Measurements from ENCODE around the gene FN3KRP. TPM values are rescaled to one million over a fixed set of nuclear protein-coding genes. Genes with fewer than 3 reads are reported as not detected.

The FN3KRP gene
- total RNA-seq, 4 donors from 2014 or later = 16.3 to 39.6 (median 26.8) TPM

DNA sequence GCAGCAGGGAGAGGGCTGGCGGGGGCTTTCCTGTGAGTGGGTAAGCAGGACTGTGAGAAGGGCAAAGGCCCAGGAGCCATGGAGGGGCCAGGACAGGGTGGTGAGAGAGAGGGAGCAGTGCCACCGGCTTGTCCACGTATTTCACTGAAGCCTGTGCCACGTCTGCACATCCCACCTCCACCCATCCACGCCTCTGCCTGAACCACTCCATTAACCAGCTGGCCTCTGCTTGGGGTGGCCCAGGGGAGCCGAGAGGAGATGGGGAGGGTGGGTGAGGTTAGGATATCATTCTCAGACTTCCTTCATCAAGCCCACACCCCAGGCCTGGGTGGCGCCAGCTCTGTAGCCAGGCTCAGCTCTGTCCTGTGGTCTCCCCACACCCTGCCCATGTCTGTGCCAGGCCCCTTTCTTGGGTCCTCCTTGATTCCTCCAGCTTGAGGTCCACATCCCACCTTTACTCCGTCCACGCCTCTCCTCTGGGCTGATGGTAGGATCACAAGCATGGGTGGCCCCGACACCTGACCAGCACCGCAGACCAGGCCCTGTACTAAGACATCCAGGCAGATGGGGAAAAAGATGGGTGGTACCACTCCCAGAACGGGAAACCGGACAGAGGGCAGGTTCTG, 15.7 kb downstream of the FN3KRP start:
- no peak overlapping the region for H3K4me3 ChIP-seq
- 90% methylated on average over 13 of the region's 13 CpGs; no CpG with 5 or more reads in 1 of the 2 donors for WGBS, 2 donors (ENCODE audit: low coverage in 1 of 2)
- H3K27me3 ChIP-seq = no peaks in the 10 kb centered on the region
- H3K4me1 ChIP-seq = peaks cover 0 to 14% (median 12%) of the 10 kb centered on the region in 4 donors
- no peak for TF ChIP-seq CTCF (IDR thresholded peaks at IDR 0.05)
- TF ChIP-seq POLR2AphosphoS5 (IDR thresholded peaks at IDR 0.05) = no peak
- no peak for TF ChIP-seq EP300 (IDR thresholded peaks at IDR 0.05; ENCODE audit: low read depth)
- no peak for TF ChIP-seq POLR2A (IDR thresholded peaks at IDR 0.05)
- H3K36me3 ChIP-seq = peaks cover 0 to under 1% (median 0%) of the 10 kb centered on the region in 4 donors
- H3K9me3 ChIP-seq = no peaks in the 10 kb centered on the region
- no peak for DNase-seq
- intact Hi-C loops (cut with DNase I; ENCODE audit: low total_unique reads) (no loop called here), in situ Hi-C loops (cut with MboI; ENCODE audit: low pct_ligation_motif_present in 1 of 4, low pct_unique_long_range_greater_than_20kb in 1 of 4, low sequenced_read_pairs in 3 of 4) (no loop called here)
- no peak overlapping the region for H3K27ac ChIP-seq

DNA sequence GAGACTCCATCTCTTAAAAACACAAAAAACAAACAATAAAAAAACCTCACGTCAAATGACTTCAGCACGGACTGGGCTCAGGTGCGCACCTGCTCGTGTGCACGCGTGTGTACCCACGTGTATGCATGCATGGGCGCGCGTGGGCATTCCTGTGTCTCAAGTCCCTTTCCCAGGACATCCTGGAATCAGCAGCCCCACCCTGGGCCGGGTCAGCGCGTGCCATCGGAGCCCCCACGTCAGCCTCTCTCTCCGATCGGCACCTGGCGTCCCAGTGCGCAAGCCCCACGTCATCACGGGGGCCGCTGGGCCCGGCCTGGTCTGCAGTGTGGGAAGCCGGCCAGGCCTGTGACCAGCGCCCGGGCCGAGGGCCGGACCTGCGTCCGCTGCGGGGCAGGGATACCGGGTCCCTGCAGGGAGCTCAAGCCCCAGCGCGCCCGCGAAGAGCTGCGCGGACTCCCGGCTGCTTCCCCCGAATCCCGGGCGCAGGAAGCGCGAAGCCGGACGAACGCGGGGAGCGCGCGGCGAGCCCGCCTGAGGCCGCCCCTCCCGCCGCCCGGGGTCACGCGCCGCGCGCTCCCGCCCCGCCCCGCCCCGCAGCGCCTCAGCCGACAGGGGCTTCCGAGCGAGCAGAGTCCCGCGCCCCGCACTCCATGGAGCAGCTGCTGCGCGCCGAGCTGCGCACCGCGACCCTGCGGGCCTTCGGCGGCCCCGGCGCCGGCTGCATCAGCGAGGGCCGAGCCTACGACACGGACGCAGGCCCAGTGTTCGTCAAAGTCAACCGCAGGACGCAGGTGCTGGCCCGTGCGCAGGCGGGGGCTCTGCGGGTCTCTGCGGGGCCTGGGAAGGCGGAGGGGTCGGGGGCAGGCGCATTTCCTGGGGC, 18.7 kb downstream of the FN3KRP start, which contains the start of gene FN3K:
Gene FN3K (plus strand): TSS at position 629 of the 880 bp plus-strand sequence. CDS start 22 bp downstream, at position 651.
- H3K36me3 ChIP-seq = peaks cover 0 to 7% (median 3%) of the 10 kb centered on the region in 4 donors
- peak; percentile 73 for DNase-seq
- WGBS, 2 donors (ENCODE audit: low coverage in 1 of 2) = 7% methylated on average over 48 of the region's 101 CpGs; no CpG with 5 or more reads in 1 of the 2 donors
- in situ Hi-C loops (cut with MboI; ENCODE audit: low pct_ligation_motif_present in 1 of 4, low pct_unique_long_range_greater_than_20kb in 1 of 4, low sequenced_read_pairs in 3 of 4) = no loop called here
- H3K27me3 ChIP-seq = no peaks in the 10 kb centered on the region
- H3K27ac ChIP-seq = peak within 1 kb of the TSS; percentile 77 to 89 (median 84)
- peaks cover 0 to 14% (median 12%) of the 10 kb centered on the region in 4 donors for H3K4me1 ChIP-seq
- no peaks in the 10 kb centered on the region for H3K9me3 ChIP-seq
- TF ChIP-seq POLR2AphosphoS5 (IDR thresholded peaks at IDR 0.05) = peak; percentile 40 to 61 (median 57)
- peak; percentile 68 for TF ChIP-seq EP300 (IDR thresholded peaks at IDR 0.05; ENCODE audit: low read depth)
- TF ChIP-seq CTCF (IDR thresholded peaks at IDR 0.05) = no peak
- peak; percentile 43 for TF ChIP-seq POLR2A (IDR thresholded peaks at IDR 0.05)
- intact Hi-C loops (cut with DNase I; ENCODE audit: low total_unique reads) = loop anchor here (2.0 kb wide), 1 partner anchor 66 kb away; no protein-coding TSS in a partner anchor
- peak within 1 kb of the TSS; percentile 67 to 83 (median 72) for H3K4me3 ChIP-seq

- WGBS, 2 donors (ENCODE audit: low coverage in 1 of 2) = 81 to 82% methylated on average over 5 to 18 of the region's 18 CpGs
- H3K27ac ChIP-seq = peak overlapping the region in 3 of 4 donors; percentile 77 to 89 (median 89)
- no peaks in the 10 kb centered on the region for H3K9me3 ChIP-seq
- no peaks in the 10 kb centered on the region for H3K27me3 ChIP-seq
- intact Hi-C loops (cut with DNase I; ENCODE audit: low total_unique reads) = no loop called here
- H3K36me3 ChIP-seq = peaks cover 0 to 22% (median 11%) of the 10 kb centered on the region in 4 donors
- H3K4me3 ChIP-seq = peak overlapping the region in 3 of 4 donors; percentile 68 to 83 (median 75)
- in situ Hi-C loops (cut with MboI; ENCODE audit: low pct_ligation_motif_present in 1 of 4, low pct_unique_long_range_greater_than_20kb in 1 of 4, low sequenced_read_pairs in 3 of 4) = no loop called here
- H3K4me1 ChIP-seq = peaks cover 0 to 14% (median 12%) of the 10 kb centered on the region in 4 donors
- DNase-seq = no peak
- TF ChIP-seq EP300 (IDR thresholded peaks at IDR 0.05; ENCODE audit: low read depth) (no peak), POLR2AphosphoS5 (IDR thresholded peaks at IDR 0.05) (no peak), CTCF (IDR thresholded peaks at IDR 0.05) (no peak), POLR2A (IDR thresholded peaks at IDR 0.05) (no peak)
These were observed 20.1 kb downstream of the FN3KRP start for GRCh38 chr17:82736511-82737185.

Data from transverse colon (tissue), 4 donors.